Subcutaneous adipose tissue (tissue), 4 donors: ENCODE data around the gene BTBD7. TPM values are rescaled to one million over a fixed set of nuclear protein-coding genes. Genes with fewer than 3 reads are reported as not detected.

Source experiments
- CTCF ChIP-seq: fragments of 450-650 bp; IDR thresholded peaks from one replicate; pipeline ENCODE4 v1.5.1; 2016; ENCODE audit warnings: low read depth, mild to moderate bottlenecking, control low read depth, antibody characterized with exemption, moderate library complexity
- total RNA-seq, 4 donors: library from RNA; depleted of rRNA; stranded (reverse); fragments of >200 nt; gene quantifications; one replicate each; pipeline ENCODE4 v1.1.0, GENCODE V29; 2016

BTBD7 gene
- total RNA-seq, 4 donors from 2014 or later: 20.1 to 37.0 (median 23.7) TPM

GRCh38 chr14:93239869-93240677 lies 92.8 kb downstream of the BTBD7 start:
- no peak for TF ChIP-seq CTCF

GRCh38 chr14:93234798-93235197 lies 98.0 kb downstream of the BTBD7 start:
- TF ChIP-seq CTCF: no peak

GRCh38 chr14:93232159-93232558 lies 100.7 kb downstream of the BTBD7 start:
- TF ChIP-seq CTCF: no peak

GRCh38 chr14:93231129-93231979 lies 101.5 kb downstream of the BTBD7 start:
- TF ChIP-seq CTCF: no peak

GRCh38 chr14:93230539-93230938 lies 102.3 kb downstream of the BTBD7 start:
- TF ChIP-seq CTCF: no peak

- TF ChIP-seq CTCF: no peak
These were observed 104.3 kb downstream of the BTBD7 start for GRCh38 chr14:93228550-93228949.

GRCh38 chr14:93223565-93223964 lies 109.3 kb downstream of the BTBD7 start:
- TF ChIP-seq CTCF: no peak
